Upper lobe of left lung (tissue), 6 donors: ENCODE results near the gene PGLYRP1. TPM values are rescaled to one million over a fixed set of nuclear protein-coding genes. Genes with fewer than 3 reads are reported as not detected.

Experiments used
- ATAC-seq, 2 donors: fragments of 200-7000 bp; cut with Tn5 transposase; one replicate each; pipeline ENCODE4 v1.9.1; 2022; ENCODE audit warnings: mild to moderate bottlenecking in 2 of 2, moderate library complexity in 2 of 2; ENCODE audit not compliant: low FRiP score in 2 of 2
- DNase-seq, 2 donors: peaks; one replicate each; pipeline ENCODE4 v3.0.0-alpha.2; 2019 to 2020
- H3K27ac ChIP-seq, 4 donors: fragments of 200-600 bp; sonication (generic); one replicate each; pipeline ENCODE4 v1.5.1; 2016 to 2019
- H3K27me3 ChIP-seq, 4 donors: fragments of 200-600 bp; sonication (generic); one replicate each; pipeline ENCODE4 v1.5.1; 2017 to 2019
- H3K36me3 ChIP-seq, 4 donors: fragments of 200-600 bp; sonication (generic); one replicate each; pipeline ENCODE4 v1.5.1; 2016 to 2019
- H3K4me1 ChIP-seq, 4 donors: fragments of 200-600 bp; sonication (generic); one replicate each; pipeline ENCODE4 v1.5.1; 2018 to 2019
- H3K4me3 ChIP-seq, 4 donors: fragments of 200-600 bp; sonication (generic); one replicate each; pipeline ENCODE4 v1.5.1; 2017 to 2019; ENCODE audit warnings: mild to moderate bottlenecking in 2 of 4, moderate library complexity in 1 of 4
- H3K9me3 ChIP-seq, 4 donors: fragments of 200-600 bp; sonication (generic); one replicate each; pipeline ENCODE4 v1.5.1; 2018 to 2019
- EP300 ChIP-seq, 4 donors: sonication (generic); formaldehyde crosslinking; IDR thresholded peaks; one replicate each; pipeline ENCODE4 v1.5.1; 2017; ENCODE audit warnings: antibody characterized with exemption in 4 of 4, control low read depth in 2 of 4
- POLR2A ChIP-seq, 4 donors: fragments of 450-650 bp; IDR thresholded peaks; one replicate each; pipeline ENCODE4 v1.5.1; 2016 to 2017; ENCODE audit warnings: antibody characterized with exemption in 4 of 4, mild to moderate bottlenecking in 2 of 4
- POLR2AphosphoS5 ChIP-seq, 2 donors: sonication (generic); formaldehyde crosslinking; IDR thresholded peaks; one replicate each; pipeline ENCODE4 v1.5.1; 2017; ENCODE audit warnings: antibody characterized with exemption in 2 of 2
- WGBS, 2 donors: methylation state at CpG; one replicate each; pipeline ENCODE4 v1.1.5; 2017 to 2018; 5-methylcytosine and 5-hydroxymethylcytosine counted together
- total RNA-seq, 6 donors: library from RNA; depleted of rRNA in 4 of 6; stranded (reverse); fragments of >200 nt in 4 of 6; gene quantifications; one replicate each; pipeline versions ENCODE4 v1.1.0 to v1.2.1, GENCODE V29; 2016 to 2021
- TF ChIP-seq, protein P1 (sequence below), 6 experiments: fragments of 450-650 bp in 4 of 6; fragments of 200-600 bp in 2 of 6; sonication (generic) in 2 of 6; IDR thresholded peaks; one replicate each; pipeline ENCODE4 v1.5.1; 2016 to 2019; ENCODE audit warnings: antibody characterized with exemption in 6 of 6
- donor health status: DM: no; HTN: no; CAD: no; lungs with moderate emphysema.
- donor health status: DM: no; HTN: yes; CAD: no; lungs with severe emphysema.

The PGLYRP1 gene
- total RNA-seq, 6 donors from 2014 or later, result 2.1 to 4.3 (median 3.3) TPM; not detected in 2

DNA sequence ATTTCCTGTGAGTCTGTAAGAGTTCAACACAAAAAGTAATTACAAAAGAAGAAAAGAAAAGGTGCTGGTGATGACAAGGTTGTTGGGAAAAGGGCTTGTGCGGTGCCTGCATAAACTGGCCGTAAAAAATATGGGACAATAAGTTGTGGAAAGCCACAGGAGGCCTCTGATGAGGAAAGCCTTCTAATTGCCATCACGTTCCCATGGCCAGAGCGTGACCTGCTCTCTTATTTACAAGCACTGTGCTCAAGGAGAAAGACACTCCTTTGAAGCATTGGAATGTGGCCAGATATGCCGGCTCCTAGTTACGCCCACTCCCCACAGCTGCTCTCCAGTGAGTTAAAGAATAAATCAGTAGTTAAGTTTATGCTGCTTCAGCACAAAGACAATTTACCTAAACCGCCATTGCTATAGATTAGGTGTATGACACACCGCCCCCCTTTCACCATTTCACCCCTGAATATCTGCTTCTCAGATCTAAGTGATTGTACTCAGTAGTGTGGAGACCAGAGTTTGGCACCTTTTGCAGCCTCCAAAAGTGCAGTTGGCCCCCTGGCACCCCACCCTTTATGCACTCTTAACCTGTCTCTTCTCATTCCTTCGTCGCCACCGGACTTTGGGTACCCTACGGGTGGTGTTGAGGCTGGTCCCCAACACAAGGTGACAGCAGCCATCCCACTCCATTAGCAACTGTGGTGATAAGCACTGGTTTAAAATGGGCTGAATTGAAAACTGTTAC is 8.1 kb upstream of the PGLYRP1 start:
- Histone ChIP-seq H3K27me3 (no peaks in the 10 kb centered on the region), H3K9me3 (no peaks in the 10 kb centered on the region), H3K4me1 (no peaks in the 10 kb centered on the region), H3K4me3 (no peak overlapping the region), H3K36me3 (no peaks in the 10 kb centered on the region), H3K27ac (no peak overlapping the region)
- ATAC-seq (no peak), DNase-seq (no peak)
- TF ChIP-seq, protein P1, sequence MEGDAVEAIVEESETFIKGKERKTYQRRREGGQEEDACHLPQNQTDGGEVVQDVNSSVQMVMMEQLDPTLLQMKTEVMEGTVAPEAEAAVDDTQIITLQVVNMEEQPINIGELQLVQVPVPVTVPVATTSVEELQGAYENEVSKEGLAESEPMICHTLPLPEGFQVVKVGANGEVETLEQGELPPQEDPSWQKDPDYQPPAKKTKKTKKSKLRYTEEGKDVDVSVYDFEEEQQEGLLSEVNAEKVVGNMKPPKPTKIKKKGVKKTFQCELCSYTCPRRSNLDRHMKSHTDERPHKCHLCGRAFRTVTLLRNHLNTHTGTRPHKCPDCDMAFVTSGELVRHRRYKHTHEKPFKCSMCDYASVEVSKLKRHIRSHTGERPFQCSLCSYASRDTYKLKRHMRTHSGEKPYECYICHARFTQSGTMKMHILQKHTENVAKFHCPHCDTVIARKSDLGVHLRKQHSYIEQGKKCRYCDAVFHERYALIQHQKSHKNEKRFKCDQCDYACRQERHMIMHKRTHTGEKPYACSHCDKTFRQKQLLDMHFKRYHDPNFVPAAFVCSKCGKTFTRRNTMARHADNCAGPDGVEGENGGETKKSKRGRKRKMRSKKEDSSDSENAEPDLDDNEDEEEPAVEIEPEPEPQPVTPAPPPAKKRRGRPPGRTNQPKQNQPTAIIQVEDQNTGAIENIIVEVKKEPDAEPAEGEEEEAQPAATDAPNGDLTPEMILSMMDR (IDR thresholded peaks at IDR 0.05), result no peak
- WGBS, 2 donors, result 57 to 59% methylated on average over 12 of the region's 12 CpGs

DNA sequence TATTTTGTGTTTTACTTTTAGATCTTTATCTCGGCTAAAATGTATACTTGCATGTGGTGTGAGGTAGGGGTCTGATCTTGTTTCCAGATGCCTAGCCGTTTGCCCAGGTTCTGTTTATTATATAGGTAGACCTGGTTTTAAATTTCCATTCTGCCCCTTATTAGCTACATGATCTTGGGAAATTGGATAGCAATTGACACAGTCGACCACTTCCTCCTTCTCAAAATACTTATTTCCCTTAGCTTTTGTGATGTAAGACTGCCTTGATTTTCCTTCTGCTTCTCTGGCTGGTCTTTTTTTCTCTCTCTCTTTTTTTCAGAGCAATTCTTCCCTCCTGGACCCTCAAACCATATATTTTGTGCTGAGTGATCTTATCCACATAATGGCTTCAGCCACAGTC is 3.0 kb upstream of the PGLYRP1 start:
- no peak for TF ChIP-seq EP300 (IDR thresholded peaks at IDR 0.05)
- TF ChIP-seq POLR2AphosphoS5 (IDR thresholded peaks at IDR 0.05), result no peak
- TF ChIP-seq, protein P1 (IDR thresholded peaks at IDR 0.05), result no peak
- TF ChIP-seq POLR2A (IDR thresholded peaks at IDR 0.05), result no peak
- 66 to 68% methylated on average over 3 of the region's 3 CpGs for WGBS, 2 donors
- no peak for DNase-seq
- Histone ChIP-seq H3K27me3 (peaks cover 0 to 10% (median 5%) of the 10 kb centered on the region in 4 donors), H3K4me3 (no peak overlapping the region), H3K4me1 (no peaks in the 10 kb centered on the region), H3K36me3 (no peaks in the 10 kb centered on the region), H3K9me3 (no peaks in the 10 kb centered on the region), H3K27ac (peak overlapping the region in 1 of 4 donors; percentile 38)
- ATAC-seq, result no peak

DNA sequence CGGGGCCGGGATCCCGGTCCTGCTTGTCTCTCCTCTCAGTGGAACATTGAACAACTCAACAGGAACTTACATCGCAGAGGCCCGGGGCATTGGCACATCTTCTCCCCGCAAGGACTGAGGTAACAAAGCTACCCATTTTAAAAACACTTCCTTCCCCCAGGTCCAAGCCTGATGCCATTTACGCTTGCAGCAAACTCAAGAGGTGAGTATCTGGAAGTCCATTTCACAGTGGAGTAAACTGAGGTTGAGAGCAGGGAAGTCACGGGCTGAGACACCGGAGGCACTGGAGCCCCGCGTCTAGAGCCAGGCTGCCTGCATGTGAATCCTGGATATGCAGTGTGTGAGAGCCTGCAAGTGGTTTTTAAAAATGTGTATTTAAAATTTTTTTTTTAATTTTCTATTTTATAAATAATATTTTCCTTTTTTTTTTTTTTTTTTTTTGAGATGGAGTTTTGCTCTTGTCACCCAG is 492 bp upstream of the PGLYRP1 start:
- no peak for ATAC-seq
- no peaks in the 10 kb centered on the region for H3K4me1 ChIP-seq
- no peaks in the 10 kb centered on the region for H3K36me3 ChIP-seq
- TF ChIP-seq POLR2A (IDR thresholded peaks at IDR 0.05) (no peak), EP300 (IDR thresholded peaks at IDR 0.05) (no peak), POLR2AphosphoS5 (IDR thresholded peaks at IDR 0.05) (no peak)
- TF ChIP-seq, protein P1 (IDR thresholded peaks at IDR 0.05), result no peak
- peak in 1 of 2 donors; percentile 44 for DNase-seq
- peak overlapping the region in 3 of 4 donors; percentile 55 to 79 (median 59) for H3K27ac ChIP-seq
- peak overlapping the region in 2 of 4 donors; percentile 11 to 13 for H3K4me3 ChIP-seq
- WGBS, 2 donors, result 55 to 61% methylated on average over 11 of the region's 11 CpGs
- no peaks in the 10 kb centered on the region for H3K9me3 ChIP-seq
- peaks cover 0 to 10% (median 5%) of the 10 kb centered on the region in 4 donors for H3K27me3 ChIP-seq

DNA sequence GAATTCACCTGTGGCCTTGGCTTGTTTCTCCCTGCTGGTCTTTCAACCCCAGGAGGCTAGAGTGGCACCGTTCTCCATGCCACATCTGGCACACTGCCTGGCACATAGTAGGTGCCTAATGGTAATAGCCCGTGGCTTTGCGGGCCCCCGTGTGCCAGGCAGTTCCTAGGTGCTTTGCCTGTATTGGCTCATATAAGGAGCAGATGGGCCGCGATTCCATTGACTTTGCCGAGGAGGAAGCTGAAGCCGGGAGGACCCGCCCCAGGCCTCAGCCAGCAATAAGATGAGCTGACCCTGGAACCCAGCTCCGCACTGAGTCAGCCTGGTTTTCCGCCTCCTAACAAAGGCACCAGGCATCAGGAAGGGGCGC is 807 bp downstream of the PGLYRP1 start:
- no peaks in the 10 kb centered on the region for H3K9me3 ChIP-seq
- peaks cover 0 to 2% (median under 1%) of the 10 kb centered on the region in 4 donors for H3K4me1 ChIP-seq
- H3K27me3 ChIP-seq, result peaks cover 0 to 10% (median 5%) of the 10 kb centered on the region in 4 donors
- H3K4me3 ChIP-seq, result peak overlapping the region in 2 of 4 donors; percentile 13 to 21
- WGBS, 2 donors, result 42 to 51% methylated on average over 4 to 12 of the region's 12 CpGs
- peak in 1 of 2 donors; percentile 14 for ATAC-seq
- peak overlapping the region in 3 of 4 donors; percentile 5 to 79 (median 59) for H3K27ac ChIP-seq
- TF ChIP-seq, protein P1 (IDR thresholded peaks at IDR 0.05), result no peak
- TF ChIP-seq POLR2A (IDR thresholded peaks at IDR 0.05) (no peak), EP300 (IDR thresholded peaks at IDR 0.05) (no peak), POLR2AphosphoS5 (IDR thresholded peaks at IDR 0.05) (no peak)
- no peaks in the 10 kb centered on the region for H3K36me3 ChIP-seq
- DNase-seq, result no peak
